Bronchial epithelial cell (primary cell): ENCODE results near the gene GPRC5D. TPM values are rescaled to one million over a fixed set of nuclear protein-coding genes. Genes with fewer than 3 reads are reported as not detected.

Source experiments
- DNase-seq: peaks from one replicate; pipeline ENCODE4 v3.0.0-alpha.2; 2010; ENCODE audit warnings: low read depth
- FAIRE-seq: peaks from 2 replicates; lab custom pipeline; 2011; peaks lifted over from hg19 to GRCh38; lab: Jason Lieb, UNC
- H3K27me3 ChIP-seq: 2 replicates; pipeline ENCODE4 v1.5.1; 2011; ENCODE audit warnings: low read length; ENCODE audit not compliant: control insufficient read depth, insufficient read depth
- H3K36me3 ChIP-seq: 2 replicates; pipeline ENCODE4 v1.5.1; 2011; ENCODE audit warnings: low read length; ENCODE audit not compliant: control insufficient read depth, insufficient read depth
- H3K4me3 ChIP-seq: 2 replicates; pipeline ENCODE4 v1.5.1; 2011; ENCODE audit warnings: mild to moderate bottlenecking, low read depth, low read length, control low read depth
- CTCF ChIP-seq: IDR thresholded peaks from 2 replicates; pipeline ENCODE4 v1.5.1; 2011; ENCODE audit warnings: mild to moderate bottlenecking, moderate library complexity, low read length, control low read depth, inconsistent platforms; ENCODE audit not compliant: insufficient read depth, severe bottlenecking
- total RNA-seq: library from RNA; depleted of rRNA; stranded (reverse); fragments of >200 nt; gene quantifications from 2 replicates; pipeline ENCODE4 v1.2.1, GENCODE V29; 2014

The GPRC5D gene
- total RNA-seq = 0.77 TPM in 1 of 2 replicates, not detected in the other

DNA sequence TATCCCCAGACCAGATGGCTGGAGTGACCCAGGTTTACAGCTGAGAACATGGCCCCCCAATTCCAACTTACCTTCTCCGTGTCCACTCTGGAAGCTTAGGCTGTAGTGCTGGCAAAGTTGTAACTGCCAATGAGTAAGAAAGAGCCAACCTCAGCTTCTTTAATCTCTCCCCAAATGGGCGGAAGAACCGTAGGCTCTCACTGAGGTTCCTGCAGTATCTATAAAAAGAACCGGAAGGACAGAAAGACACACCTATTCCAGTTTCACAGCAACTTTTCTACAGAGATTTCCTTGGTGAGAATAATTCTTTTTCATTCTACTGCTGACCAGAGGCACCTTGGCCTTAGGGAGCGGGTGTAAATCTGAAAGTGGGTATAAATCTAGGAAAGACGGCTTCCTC, at the start of gene GPRC5D:
Gene GPRC5D (minus strand): TSS at position 135 of the 400 bp plus-strand sequence. CDS start 1,786 bp downstream, outside the sequence.
- Histone ChIP-seq H3K4me3 (no peak within 1 kb of the TSS), H3K36me3 (no peaks in the 10 kb centered on the region), H3K27me3 (no peaks in the 10 kb centered on the region)
- FAIRE-seq (no peak), DNase-seq (no peak)
- TF ChIP-seq CTCF = no peak

DNA sequence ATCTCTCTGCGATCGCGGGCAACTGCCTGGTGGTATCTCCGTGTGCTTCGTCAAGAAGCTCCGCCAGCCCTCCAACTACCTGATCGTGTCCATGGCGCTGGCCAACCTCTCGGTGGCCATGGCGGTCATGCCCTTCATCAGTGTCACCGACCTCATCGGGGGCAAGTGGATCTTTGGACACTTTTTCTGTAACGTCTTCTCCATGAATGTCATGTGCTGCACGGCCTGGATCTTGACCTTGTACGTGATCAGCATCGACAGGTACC, 49.7 kb upstream of the GPRC5D start:
- Histone ChIP-seq H3K27me3 (no peaks in the 10 kb centered on the region), H3K36me3 (no peaks in the 10 kb centered on the region), H3K4me3 (peak overlapping the region; percentile 55)
- no peak for TF ChIP-seq CTCF
- DNase-seq (no peak), FAIRE-seq (no peak)

- Histone ChIP-seq H3K4me3 (peak overlapping the region; percentile 55), H3K36me3 (no peaks in the 10 kb centered on the region), H3K27me3 (no peaks in the 10 kb centered on the region)
- DNase-seq (peak; percentile 27), FAIRE-seq (no peak)
- TF ChIP-seq CTCF = peak; percentile 62
Measured at GRCh38 chr12:13000925-13001774, 49.2 kb upstream of the GPRC5D start.

- no peaks in the 10 kb centered on the region for H3K36me3 ChIP-seq
- peak; percentile 39 for DNase-seq
- TF ChIP-seq CTCF = no peak
- FAIRE-seq = no peak
- peak overlapping the region; percentile 55 for H3K4me3 ChIP-seq
- H3K27me3 ChIP-seq = no peaks in the 10 kb centered on the region
Measured at GRCh38 chr12:13000616-13000924, 48.6 kb upstream of the GPRC5D start.

DNA sequence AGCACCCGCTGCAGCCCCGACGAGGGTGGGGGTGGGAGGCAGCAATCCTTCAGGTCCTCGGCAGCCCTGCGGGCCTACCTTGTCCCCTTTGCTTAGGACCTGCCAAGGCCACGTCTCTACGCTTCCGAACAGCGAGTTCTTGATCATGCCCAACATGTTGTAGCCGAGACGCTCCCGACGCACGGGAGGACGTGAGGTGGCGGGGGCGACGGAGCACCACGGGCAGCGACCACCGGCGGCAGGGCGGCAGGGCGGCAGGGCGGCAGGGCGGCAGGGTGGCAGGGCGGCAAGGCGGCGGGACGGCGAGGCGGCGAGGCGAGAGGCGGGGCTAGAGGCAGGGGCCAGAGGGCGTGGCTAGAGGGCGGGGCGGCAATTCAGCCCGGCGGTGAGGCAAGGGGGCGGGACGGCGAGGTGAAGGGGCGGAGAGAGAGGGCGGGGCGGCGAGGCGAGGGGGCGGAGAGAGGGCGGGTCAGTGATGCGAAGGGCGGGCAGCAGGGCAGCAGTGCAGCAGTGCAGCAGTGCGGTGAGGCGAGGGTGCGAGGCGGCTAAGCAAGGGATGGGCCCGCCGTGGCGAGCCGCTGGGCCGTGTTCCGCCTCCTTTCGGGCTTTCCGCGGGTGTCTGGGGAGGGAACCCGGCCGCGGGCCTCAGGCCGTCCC, 48.1 kb upstream of the GPRC5D start, which contains the start of gene HEBP1:
Gene HEBP1 (minus strand): TSS at position 307 of the 657 bp plus-strand sequence. CDS start 151 bp downstream, at position 156.
- FAIRE-seq (no peak), DNase-seq (peak; percentile 53)
- TF ChIP-seq CTCF = no peak
- Histone ChIP-seq H3K4me3 (peak within 1 kb of the TSS; percentile 76), H3K27me3 (no peaks in the 10 kb centered on the region), H3K36me3 (no peaks in the 10 kb centered on the region)
